ENCODE measurements around the gene VNN1. TPM values are rescaled to one million over a fixed set of nuclear protein-coding genes. Genes with fewer than 3 reads are reported as not detected.

The VNN1 gene
- total RNA-seq, 2 donors from 2014 or later: not detected

- Histone ChIP-seq H3K36me3 (ENCODE audit: control insufficient read depth, insufficient read depth, low read length) (no peaks in the 10 kb centered on the region), H3K9me3 (ENCODE audit: control insufficient read depth, low read length) (no peaks in the 10 kb centered on the region), H3K27ac (ENCODE audit: low read depth, low read length) (no peak overlapping the region), H3K4me1 (ENCODE audit: control insufficient read depth, insufficient read depth, low read length) (no peaks in the 10 kb centered on the region), H3K9ac (ENCODE audit: extremely low read depth, low read length, poor library complexity, severe bottlenecking) (no peak overlapping the region), H3K4me3 (ENCODE audit: low read length) (no peak overlapping the region), H3K27me3 (ENCODE audit: control insufficient read depth, insufficient read depth, low read length, poor library complexity, severe bottlenecking) (no peaks in the 10 kb centered on the region)
- no peak for DNase-seq
- no peak overlapping the region for H3K4me3 Mint-ChIP-seq
- TF ChIP-seq CTCF (conservative IDR thresholded peaks at IDR 0.05): no peak
- H3K27me3 Mint-ChIP-seq (ENCODE audit: insufficient read depth): no peaks in the 10 kb centered on the region
- H3K9me3 Mint-ChIP-seq: no peaks in the 10 kb centered on the region
- no peaks in the 10 kb centered on the region for H3K36me3 Mint-ChIP-seq (ENCODE audit: low read depth)
- H3K27ac Mint-ChIP-seq: no peak overlapping the region
- no peaks in the 10 kb centered on the region for H3K4me1 Mint-ChIP-seq
- WGBS, 2 experiments (ENCODE audit: insufficient coverage in 1 of 2, insufficient read length in 1 of 2): 85 to 88% methylated on average over 1 of the region's 1 CpG
Observed at GRCh38 chr6:132748446-132748845, 34.6 kb upstream of the VNN1 start.

- H3K27ac Mint-ChIP-seq: no peak overlapping the region
- no peak for DNase-seq
- no peak overlapping the region for H3K27ac ChIP-seq (ENCODE audit: low read depth, low read length)
- H3K9me3 ChIP-seq (ENCODE audit: control insufficient read depth, low read length): no peaks in the 10 kb centered on the region
- no peak overlapping the region for H3K9ac ChIP-seq (ENCODE audit: extremely low read depth, low read length, poor library complexity, severe bottlenecking)
- 88% methylated on average over 1 of the region's 1 CpG for WGBS, 2 experiments (ENCODE audit: insufficient coverage in 1 of 2, insufficient read length in 1 of 2)
- TF ChIP-seq CTCF (conservative IDR thresholded peaks at IDR 0.05): no peak
- no peaks in the 10 kb centered on the region for H3K36me3 Mint-ChIP-seq (ENCODE audit: low read depth)
- no peaks in the 10 kb centered on the region for H3K36me3 ChIP-seq (ENCODE audit: control insufficient read depth, insufficient read depth, low read length)
- H3K4me1 Mint-ChIP-seq: no peaks in the 10 kb centered on the region
- no peak overlapping the region for H3K4me3 Mint-ChIP-seq
- H3K27me3 ChIP-seq (ENCODE audit: control insufficient read depth, insufficient read depth, low read length, poor library complexity, severe bottlenecking): no peaks in the 10 kb centered on the region
- no peaks in the 10 kb centered on the region for H3K27me3 Mint-ChIP-seq (ENCODE audit: insufficient read depth)
- H3K4me3 ChIP-seq (ENCODE audit: low read length): no peak overlapping the region
- H3K9me3 Mint-ChIP-seq: no peaks in the 10 kb centered on the region
- no peaks in the 10 kb centered on the region for H3K4me1 ChIP-seq (ENCODE audit: control insufficient read depth, insufficient read depth, low read length)
Observed at GRCh38 chr6:132746048-132746447, 32.2 kb upstream of the VNN1 start.

GRCh38 chr6:132742495-132742894 is 28.6 kb upstream of the VNN1 start:
- WGBS, 2 experiments (ENCODE audit: insufficient coverage in 1 of 2, insufficient read length in 1 of 2): 89 to 93% methylated on average over 2 to 4 of the region's 4 CpGs
- Mint-ChIP-seq H3K4me3 (no peak overlapping the region), H3K36me3 (ENCODE audit: low read depth) (no peaks in the 10 kb centered on the region), H3K4me1 (no peaks in the 10 kb centered on the region), H3K9me3 (no peaks in the 10 kb centered on the region), H3K27ac (no peak overlapping the region), H3K27me3 (ENCODE audit: insufficient read depth) (no peaks in the 10 kb centered on the region)
- Histone ChIP-seq H3K4me3 (ENCODE audit: low read length) (no peak overlapping the region), H3K9ac (ENCODE audit: extremely low read depth, low read length, poor library complexity, severe bottlenecking) (no peak overlapping the region), H3K4me1 (ENCODE audit: control insufficient read depth, insufficient read depth, low read length) (no peaks in the 10 kb centered on the region), H3K27ac (ENCODE audit: low read depth, low read length) (no peak overlapping the region), H3K27me3 (ENCODE audit: control insufficient read depth, insufficient read depth, low read length, poor library complexity, severe bottlenecking) (no peaks in the 10 kb centered on the region), H3K36me3 (ENCODE audit: control insufficient read depth, insufficient read depth, low read length) (no peaks in the 10 kb centered on the region), H3K9me3 (ENCODE audit: control insufficient read depth, low read length) (no peaks in the 10 kb centered on the region)
- no peak for DNase-seq
- TF ChIP-seq CTCF (conservative IDR thresholded peaks at IDR 0.05): no peak

Measured in endodermal cell (in vitro differentiated cells).